ENCODE measurements around the gene CELSR1. TPM values are rescaled to one million over a fixed set of nuclear protein-coding genes. Genes with fewer than 3 reads are reported as not detected.

Gene CELSR1
- total and polyA plus RNA-seq, 2 of the 13 experiments (the other 11 are each of a cell fraction or from before 2014, with no cell fraction given), result 0.78 to 1.8 TPM

GRCh38 chr22:46484861-46485595 lies 52.4 kb downstream of the CELSR1 start:
- Histone ChIP-seq H3K9me3 (ENCODE audit: low read length) (peaks cover 6% of the 10 kb centered on the region; the same call in 1 of the 2 replicates), H3K4me1 (ENCODE audit: insufficient read depth, low read length) (peaks cover 8% of the 10 kb centered on the region), H2AFZ (ENCODE audit: low read length) (no peak overlapping the region), H3K36me3 (replicated peaks in 1 of 2; ENCODE audit: control insufficient read depth in 1 of 2, insufficient read depth in 2 of 2, low read length in 2 of 2) (no peaks in the 10 kb centered on the region), H3K79me2 (ENCODE audit: insufficient read depth, low read length) (no peaks in the 10 kb centered on the region), H3K4me2 (ENCODE audit: low read depth, low read length) (no peak overlapping the region), H3K9ac (ENCODE audit: insufficient read depth, low read depth, low read length) (no peak overlapping the region), H3K4me3 (replicated peaks in 1 of 3; ENCODE audit: insufficient read depth in 1 of 3, low read depth in 2 of 3, low read length in 3 of 3) (no peak overlapping the region), H3K27ac (ENCODE audit: extremely low read length, insufficient read depth, low read length) (no peak overlapping the region), H4K20me1 (ENCODE audit: insufficient read depth, low read length) (no peaks in the 10 kb centered on the region), H3K27me3 (ENCODE audit: control insufficient read depth in 1 of 2, insufficient read depth in 2 of 2, low read length in 2 of 2) (no peaks in the 10 kb centered on the region)
- 44% methylated on average over 15 of the region's 15 CpGs for WGBS (ENCODE audit: low lambda C conversion rate)
- intact Hi-C loops (cut with micrococcal nuclease; ENCODE audit: unreplicated experiment) (no loop called here), in situ Hi-C loops (cut with HindIII; ENCODE audit: extremely low pct_ligation_motif_present, low pct_unique_long_range_greater_than_20kb) (no loop called here)
- ATAC-seq (no peak), DNase-seq (ENCODE audit: low spot score) (no peak), FAIRE-seq (no peak)
- ChIA-PET POLR2A (no interaction called here), CTCF (ENCODE audit: low intra/inter-chr PET ratio, low total read pairs) (no interaction called here)
- no TSS peak for BruUV-seq (replicated peaks)
- TF ChIP-seq ZBTB20 (CRISPR knock-in tag; IDR thresholded peaks at IDR 0.05; ENCODE audit: borderline replicate concordance, low read depth) (no peak), LCORL (IDR thresholded peaks at IDR 0.05) (no peak), LCORL (CRISPR knock-in tag; IDR thresholded peaks at IDR 0.05) (no peak), MYPOP (CRISPR knock-in tag; IDR thresholded peaks at IDR 0.05) (no peak), ATF7-NPFF (CRISPR knock-in tag; IDR thresholded peaks at IDR 0.05; ENCODE audit: low read depth) (no peak), ZBTB7A (CRISPR knock-in tag; IDR thresholded peaks at IDR 0.05) (no peak), FIP1L1 (IDR thresholded peaks at IDR 0.05; ENCODE audit: borderline replicate concordance, insufficient read depth, low read depth, low read length) (no peak), GABPA (IDR thresholded peaks at IDR 0.05; ENCODE audit: low read depth, low read length) (no peak), GABPA (CRISPR knock-in tag; IDR thresholded peaks at IDR 0.05; ENCODE audit: low read depth) (no peak), ZNF407 (CRISPR knock-in tag; IDR thresholded peaks at IDR 0.05; ENCODE audit: not compliant biosample characterization) (no peak)
- TF ChIP-seq, protein P1, sequence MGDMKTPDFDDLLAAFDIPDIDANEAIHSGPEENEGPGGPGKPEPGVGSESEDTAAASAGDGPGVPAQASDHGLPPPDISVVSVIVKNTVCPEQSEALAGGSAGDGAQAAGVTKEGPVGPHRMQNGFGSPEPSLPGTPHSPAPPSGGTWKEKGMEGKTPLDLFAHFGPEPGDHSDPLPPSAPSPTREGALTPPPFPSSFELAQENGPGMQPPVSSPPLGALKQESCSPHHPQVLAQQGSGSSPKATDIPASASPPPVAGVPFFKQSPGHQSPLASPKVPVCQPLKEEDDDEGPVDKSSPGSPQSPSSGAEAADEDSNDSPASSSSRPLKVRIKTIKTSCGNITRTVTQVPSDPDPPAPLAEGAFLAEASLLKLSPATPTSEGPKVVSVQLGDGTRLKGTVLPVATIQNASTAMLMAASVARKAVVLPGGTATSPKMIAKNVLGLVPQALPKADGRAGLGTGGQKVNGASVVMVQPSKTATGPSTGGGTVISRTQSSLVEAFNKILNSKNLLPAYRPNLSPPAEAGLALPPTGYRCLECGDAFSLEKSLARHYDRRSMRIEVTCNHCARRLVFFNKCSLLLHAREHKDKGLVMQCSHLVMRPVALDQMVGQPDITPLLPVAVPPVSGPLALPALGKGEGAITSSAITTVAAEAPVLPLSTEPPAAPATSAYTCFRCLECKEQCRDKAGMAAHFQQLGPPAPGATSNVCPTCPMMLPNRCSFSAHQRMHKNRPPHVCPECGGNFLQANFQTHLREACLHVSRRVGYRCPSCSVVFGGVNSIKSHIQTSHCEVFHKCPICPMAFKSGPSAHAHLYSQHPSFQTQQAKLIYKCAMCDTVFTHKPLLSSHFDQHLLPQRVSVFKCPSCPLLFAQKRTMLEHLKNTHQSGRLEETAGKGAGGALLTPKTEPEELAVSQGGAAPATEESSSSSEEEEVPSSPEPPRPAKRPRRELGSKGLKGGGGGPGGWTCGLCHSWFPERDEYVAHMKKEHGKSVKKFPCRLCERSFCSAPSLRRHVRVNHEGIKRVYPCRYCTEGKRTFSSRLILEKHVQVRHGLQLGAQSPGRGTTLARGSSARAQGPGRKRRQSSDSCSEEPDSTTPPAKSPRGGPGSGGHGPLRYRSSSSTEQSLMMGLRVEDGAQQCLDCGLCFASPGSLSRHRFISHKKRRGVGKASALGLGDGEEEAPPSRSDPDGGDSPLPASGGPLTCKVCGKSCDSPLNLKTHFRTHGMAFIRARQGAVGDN (CRISPR knock-in tag; IDR thresholded peaks at IDR 0.05), result no peak
